Mucosa of stomach (tissue), 1 donor: ENCODE results near the gene GGA2.
"Not testable (repeated sequence)": the region's sequence is repeated elsewhere in the genome, so short reads cannot be mapped to it uniquely, and the experiment has no call there.

Source experiments
- H3K27me3 ChIP-seq: one replicate; pipeline ENCODE4 v1.7.0; 2013; ENCODE audit warnings: mild to moderate bottlenecking, low read length; ENCODE audit not compliant: control insufficient read depth, insufficient read depth
- H3K36me3 ChIP-seq: one replicate; pipeline ENCODE4 v1.7.0; 2013; ENCODE audit warnings: low read length; ENCODE audit not compliant: control insufficient read depth, insufficient read depth
- H3K4me1 ChIP-seq: one replicate; pipeline ENCODE4 v1.7.0; 2013; ENCODE audit warnings: mild to moderate bottlenecking, low read length; ENCODE audit not compliant: control insufficient read depth, insufficient read depth
- H3K4me3 ChIP-seq: one replicate; pipeline ENCODE4 v1.7.0; 2013; ENCODE audit warnings: low read length
- H3K9ac ChIP-seq: one replicate; pipeline ENCODE4 v1.7.0; 2013; ENCODE audit warnings: mild to moderate bottlenecking, low read length, moderate library complexity
- H3K9me3 ChIP-seq: one replicate; pipeline ENCODE4 v1.7.0; 2013; ENCODE audit warnings: mild to moderate bottlenecking, low read length, moderate library complexity; ENCODE audit not compliant: control insufficient read depth
- donor health status: Pancreatic carcinoma.

GGA2 gene

GRCh38 chr16:23448392-23448791 is 61.9 kb downstream of the GGA2 start:
- no peaks in the 10 kb centered on the region for H3K27me3 ChIP-seq
- no peaks in the 10 kb centered on the region for H3K9me3 ChIP-seq
- H3K4me3 ChIP-seq: no peak overlapping the region
- H3K9ac ChIP-seq: no peak overlapping the region
- H3K4me1 ChIP-seq: peaks cover 14% of the 10 kb centered on the region
- H3K36me3 ChIP-seq: no peaks in the 10 kb centered on the region

- H3K36me3 ChIP-seq, H3K9ac ChIP-seq, H3K27me3 ChIP-seq, H3K4me3 ChIP-seq, H3K9me3 ChIP-seq: not testable (repeated sequence)
- H3K4me1 ChIP-seq: peaks cover 25% of the 10 kb centered on the region
Observed at GRCh38 chr16:23437542-23437941, 72.8 kb downstream of the GGA2 start.

GRCh38 chr16:23436951-23437350 is 73.3 kb downstream of the GGA2 start:
- H3K36me3 ChIP-seq: peaks cover 6% of the 10 kb centered on the region
- no peak overlapping the region for H3K9ac ChIP-seq
- no peaks in the 10 kb centered on the region for H3K9me3 ChIP-seq
- H3K4me3 ChIP-seq: no peak overlapping the region
- H3K4me1 ChIP-seq: peaks cover 25% of the 10 kb centered on the region
- H3K27me3 ChIP-seq: no peaks in the 10 kb centered on the region

GRCh38 chr16:23435500-23435899 is 74.8 kb downstream of the GGA2 start:
- peaks cover 6% of the 10 kb centered on the region for H3K36me3 ChIP-seq

GRCh38 chr16:23434380-23434779 is 75.9 kb downstream of the GGA2 start:
- no peaks in the 10 kb centered on the region for H3K27me3 ChIP-seq
- no peaks in the 10 kb centered on the region for H3K9me3 ChIP-seq
- peaks cover 25% of the 10 kb centered on the region for H3K4me1 ChIP-seq
- no peak overlapping the region for H3K9ac ChIP-seq
- peaks cover 6% of the 10 kb centered on the region for H3K36me3 ChIP-seq
- no peak overlapping the region for H3K4me3 ChIP-seq

More at GRCh38 chr16:23435500-23435899, 74.8 kb downstream of the GGA2 start:
- Histone ChIP-seq H3K27me3 (no peaks in the 10 kb centered on the region), H3K4me1 (peaks cover 25% of the 10 kb centered on the region), H3K9me3 (no peaks in the 10 kb centered on the region), H3K4me3 (no peak overlapping the region), H3K9ac (no peak overlapping the region)

GRCh38 chr16:23433261-23433920 is 76.9 kb downstream of the GGA2 start:
- Histone ChIP-seq H3K4me1 (peaks cover 25% of the 10 kb centered on the region), H3K36me3 (peaks cover 6% of the 10 kb centered on the region), H3K9me3 (no peaks in the 10 kb centered on the region), H3K27me3 (no peaks in the 10 kb centered on the region), H3K4me3 (no peak overlapping the region), H3K9ac (peak overlapping the region; percentile 22)

- H3K4me3 ChIP-seq: no peak overlapping the region
- H3K4me1 ChIP-seq: peaks cover 25% of the 10 kb centered on the region
- peaks cover 6% of the 10 kb centered on the region for H3K36me3 ChIP-seq
- H3K9ac ChIP-seq: peak overlapping the region; percentile 22
- no peaks in the 10 kb centered on the region for H3K9me3 ChIP-seq
- no peaks in the 10 kb centered on the region for H3K27me3 ChIP-seq
Observed at GRCh38 chr16:23432176-23433128, 77.8 kb downstream of the GGA2 start.

- Histone ChIP-seq H3K4me1 (peaks cover 15% of the 10 kb centered on the region), H3K27me3 (no peaks in the 10 kb centered on the region), H3K9ac (no peak overlapping the region), H3K9me3 (no peaks in the 10 kb centered on the region), H3K4me3 (no peak overlapping the region), H3K36me3 (peaks cover under 1% of the 10 kb centered on the region)
Observed at GRCh38 chr16:23428351-23428750, 81.9 kb downstream of the GGA2 start.

GRCh38 chr16:23424292-23424958 is 85.9 kb downstream of the GGA2 start:
- no peaks in the 10 kb centered on the region for H3K36me3 ChIP-seq
- no peak overlapping the region for H3K4me3 ChIP-seq
- H3K9me3 ChIP-seq: no peaks in the 10 kb centered on the region
- H3K27me3 ChIP-seq: no peaks in the 10 kb centered on the region
- no peak overlapping the region for H3K9ac ChIP-seq
- peaks cover 20% of the 10 kb centered on the region for H3K4me1 ChIP-seq

GRCh38 chr16:23423496-23424049 is 86.7 kb downstream of the GGA2 start:
- no peaks in the 10 kb centered on the region for H3K27me3 ChIP-seq
- no peaks in the 10 kb centered on the region for H3K9me3 ChIP-seq
- H3K4me1 ChIP-seq: peaks cover 20% of the 10 kb centered on the region
- H3K9ac ChIP-seq: no peak overlapping the region
- no peak overlapping the region for H3K4me3 ChIP-seq
- H3K36me3 ChIP-seq: no peaks in the 10 kb centered on the region

GRCh38 chr16:23420011-23420410 is 90.3 kb downstream of the GGA2 start:
- no peak overlapping the region for H3K9ac ChIP-seq
- no peak overlapping the region for H3K4me3 ChIP-seq
- peaks cover 20% of the 10 kb centered on the region for H3K4me1 ChIP-seq
- H3K36me3 ChIP-seq: no peaks in the 10 kb centered on the region
- no peaks in the 10 kb centered on the region for H3K9me3 ChIP-seq
- H3K27me3 ChIP-seq: no peaks in the 10 kb centered on the region
